ENCODE measurements around the gene SLC2A5.

- TF ChIP-seq CTCF (IDR thresholded peaks at IDR 0.05) (no peak), POLR2A (IDR thresholded peaks at IDR 0.05) (no peak)
These were observed 27.2 kb downstream of the SLC2A5 start for GRCh38 chr1:9042272-9042671.

Measured in Peyer's patch (tissue), 4 donors.